Ascending aorta (tissue), 2 donors: ENCODE data around the gene SYTL3. TPM values are rescaled to one million over a fixed set of nuclear protein-coding genes. Genes with fewer than 3 reads are reported as not detected.
"Not testable (repeated sequence)": the region's sequence is repeated elsewhere in the genome, so short reads cannot be mapped to it uniquely, and the experiment has no call there.

ENCODE experiments used
- DNase-seq, 2 donors: peaks; one replicate each; pipeline ENCODE4 v3.0.0-alpha.2; 2019; ENCODE audit warnings: low spot score in 2 of 2
- H3K27ac ChIP-seq, 2 donors: fragments of 200-600 bp; sonication (generic); one replicate each; pipeline ENCODE4 v1.5.1; 2016 to 2017; ENCODE audit warnings: mild to moderate bottlenecking in 1 of 2
- H3K27me3 ChIP-seq: fragments of 200-600 bp; sonication (generic); one replicate; pipeline ENCODE4 v1.5.1; 2017
- H3K36me3 ChIP-seq, 2 donors: fragments of 200-600 bp; sonication (generic); one replicate each; pipeline ENCODE4 v1.5.1; 2016
- H3K4me1 ChIP-seq, 2 donors: fragments of 200-600 bp; sonication (generic); one replicate each; pipeline ENCODE4 v1.5.1; 2016 to 2017; ENCODE audit warnings: mild to moderate bottlenecking in 1 of 2
- H3K4me3 ChIP-seq, 2 donors: fragments of 200-600 bp; sonication (generic); one replicate each; pipeline ENCODE4 v1.5.1; 2016 to 2017; ENCODE audit warnings: mild to moderate bottlenecking in 1 of 2
- H3K9me3 ChIP-seq, 2 donors: fragments of 200-600 bp; sonication (generic); one replicate each; pipeline ENCODE4 v1.5.1; 2016
- CTCF ChIP-seq, 3 experiments: fragments of 200-600 bp in 2 of 3; fragments of 450-650 bp in 1 of 3; sonication (generic) in 2 of 3; IDR thresholded peaks; one replicate each; pipeline ENCODE4 v1.5.1; 2016 to 2019; ENCODE audit warnings: antibody characterized with exemption in 3 of 3, mild to moderate bottlenecking in 1 of 3, moderate library complexity in 1 of 3
- intact Hi-C: fragments of 100-400 bp; cut with DNase I; formaldehyde crosslinking; loops from one replicate; pipeline ENCODE4 v1.15.1; 2023
- total RNA-seq: library from RNA; depleted of rRNA; stranded (reverse); fragments of >200 nt; gene quantifications from one replicate; pipeline ENCODE4 v1.1.0, GENCODE V29; 2016

Gene SYTL3
- total RNA-seq, 1 donor from 2014 or later: 4.7 TPM

GRCh38 chr6:158674342-158675131 lies 24.7 kb downstream of the SYTL3 start:
- Histone ChIP-seq H3K4me3 (no peak overlapping the region), H3K27ac (no peak overlapping the region), H3K4me1 (no peaks in the 10 kb centered on the region), H3K27me3 (no peaks in the 10 kb centered on the region), H3K36me3 (no peaks in the 10 kb centered on the region), H3K9me3 (no peaks in the 10 kb centered on the region)
- intact Hi-C loops: no loop called here
- TF ChIP-seq CTCF (IDR thresholded peaks at IDR 0.05): no peak
- DNase-seq: no peak

GRCh38 chr6:158677094-158677493 lies 27.2 kb downstream of the SYTL3 start:
- intact Hi-C loops, H3K36me3 ChIP-seq, H3K4me1 ChIP-seq, H3K27ac ChIP-seq, H3K27me3 ChIP-seq, DNase-seq, H3K9me3 ChIP-seq, H3K4me3 ChIP-seq: not testable (repeated sequence)

GRCh38 chr6:158677906-158678578 lies 28.2 kb downstream of the SYTL3 start:
- no peaks in the 10 kb centered on the region for H3K4me1 ChIP-seq
- H3K27me3 ChIP-seq: no peaks in the 10 kb centered on the region
- H3K36me3 ChIP-seq: no peaks in the 10 kb centered on the region
- intact Hi-C loops: no loop called here
- no peak for TF ChIP-seq CTCF (IDR thresholded peaks at IDR 0.05)
- DNase-seq: no peak
- H3K27ac ChIP-seq: no peak overlapping the region
- H3K4me3 ChIP-seq: no peak overlapping the region
- H3K9me3 ChIP-seq: no peaks in the 10 kb centered on the region

GRCh38 chr6:158680015-158680414 lies 30.2 kb downstream of the SYTL3 start:
- Histone ChIP-seq H3K27me3 (no peaks in the 10 kb centered on the region), H3K27ac (no peak overlapping the region), H3K4me1 (no peaks in the 10 kb centered on the region), H3K36me3 (no peaks in the 10 kb centered on the region), H3K4me3 (no peak overlapping the region), H3K9me3 (no peaks in the 10 kb centered on the region)
- DNase-seq: no peak
- no peak for TF ChIP-seq CTCF (IDR thresholded peaks at IDR 0.05)
- intact Hi-C loops: no loop called here

- no peaks in the 10 kb centered on the region for H3K27me3 ChIP-seq
- H3K4me1 ChIP-seq: no peaks in the 10 kb centered on the region
- no peaks in the 10 kb centered on the region for H3K9me3 ChIP-seq
- TF ChIP-seq CTCF (IDR thresholded peaks at IDR 0.05): no peak
- no peak overlapping the region for H3K27ac ChIP-seq
- H3K36me3 ChIP-seq: no peaks in the 10 kb centered on the region
- intact Hi-C loops: no loop called here
- no peak for DNase-seq
- H3K4me3 ChIP-seq: no peak overlapping the region
Measured at GRCh38 chr6:158680481-158680880, 30.6 kb downstream of the SYTL3 start.

GRCh38 chr6:158684311-158684710 lies 34.5 kb downstream of the SYTL3 start:
- DNase-seq: no peak
- no peak for TF ChIP-seq CTCF (IDR thresholded peaks at IDR 0.05)
- Histone ChIP-seq H3K4me3 (no peak overlapping the region), H3K36me3 (no peaks in the 10 kb centered on the region), H3K9me3 (no peaks in the 10 kb centered on the region), H3K27ac (no peak overlapping the region), H3K4me1 (no peaks in the 10 kb centered on the region), H3K27me3 (no peaks in the 10 kb centered on the region)
- intact Hi-C loops: no loop called here
